Iris pigment epithelial cell (primary cell): Measurements from ENCODE around the gene ASIC1.

ENCODE experiments used
- DNase-seq: peaks from one replicate; pipeline ENCODE4 v3.0.0-alpha.2; 2011; ENCODE audit warnings: low read depth

ASIC1 gene

GRCh38 chr12:50084775-50085614, 27.6 kb downstream of the ASIC1 start, which contains the start of gene SMARCD1:
Gene SMARCD1, plus strand, starts transcription at chr12:50085342. Its CDS starts 28 bp downstream, at chr12:50085370.
- DNase-seq = peak; percentile 87

DNA sequence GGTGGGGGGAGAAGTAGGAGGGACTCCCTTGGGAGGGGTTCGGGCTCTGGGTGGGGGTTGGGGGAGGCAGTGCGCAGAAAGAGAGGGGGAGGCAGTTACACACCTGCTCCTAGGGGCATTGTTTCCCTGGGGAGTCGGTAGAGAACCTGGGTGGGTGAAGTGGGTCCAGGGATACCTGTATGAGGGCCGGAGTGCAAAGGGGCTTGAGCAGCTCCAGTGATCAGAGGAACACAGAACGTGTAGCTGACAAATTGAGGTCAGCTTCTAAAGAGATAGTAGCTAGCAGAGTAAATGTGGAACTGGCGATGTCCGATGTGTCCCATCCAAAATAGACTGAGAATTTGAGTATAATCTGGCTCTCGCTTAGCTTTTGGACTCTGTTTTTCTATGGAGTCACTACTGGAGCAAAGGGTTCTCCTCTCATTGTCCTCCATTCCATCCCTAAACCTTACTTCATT, 28.2 kb downstream of the ASIC1 start:
- no peak for DNase-seq

DNA sequence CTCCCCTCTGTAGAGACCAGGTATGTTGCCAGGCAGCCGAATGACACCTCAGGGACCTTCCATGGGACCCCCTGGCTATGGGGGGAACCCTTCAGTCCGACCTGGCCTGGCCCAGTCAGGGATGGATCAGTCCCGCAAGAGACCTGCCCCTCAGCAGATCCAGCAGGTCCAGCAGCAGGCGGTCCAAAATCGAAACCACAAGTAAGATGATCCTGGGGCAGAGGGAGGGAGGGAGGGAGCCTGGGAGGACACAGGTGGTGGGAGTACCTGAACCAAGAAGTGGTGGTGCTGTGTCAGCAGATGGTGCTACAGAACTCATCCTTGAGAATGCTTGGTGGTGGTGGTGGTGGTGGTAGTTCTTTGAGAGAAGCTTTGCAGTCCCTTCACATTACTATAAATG, 28.8 kb downstream of the ASIC1 start:
- DNase-seq = no peak

DNA sequence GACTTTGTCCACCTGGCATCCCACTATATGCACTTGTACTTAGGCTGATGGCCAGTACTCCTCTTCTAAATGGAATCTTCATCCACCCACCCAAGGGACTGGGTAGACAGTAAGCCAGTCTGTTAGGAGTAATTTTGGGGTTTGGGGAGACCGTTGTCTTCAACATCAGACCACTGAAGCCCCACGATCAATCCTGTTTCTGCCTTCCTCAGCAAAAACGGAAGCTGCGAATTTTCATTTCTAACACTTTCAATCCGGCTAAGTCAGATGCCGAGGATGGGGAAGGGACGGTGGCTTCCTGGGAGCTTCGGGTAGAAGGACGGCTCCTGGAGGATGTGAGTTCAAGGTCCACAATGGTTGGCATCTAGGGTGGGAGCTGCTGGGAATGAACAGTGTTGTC, 29.8 kb downstream of the ASIC1 start:
- DNase-seq = no peak

- DNase-seq = peak; percentile 77
These were observed 30.6 kb downstream of the ASIC1 start for GRCh38 chr12:50087995-50088394.

GRCh38 chr12:50088577-50089335, 31.4 kb downstream of the ASIC1 start:
- DNase-seq = peak; percentile 36

DNA sequence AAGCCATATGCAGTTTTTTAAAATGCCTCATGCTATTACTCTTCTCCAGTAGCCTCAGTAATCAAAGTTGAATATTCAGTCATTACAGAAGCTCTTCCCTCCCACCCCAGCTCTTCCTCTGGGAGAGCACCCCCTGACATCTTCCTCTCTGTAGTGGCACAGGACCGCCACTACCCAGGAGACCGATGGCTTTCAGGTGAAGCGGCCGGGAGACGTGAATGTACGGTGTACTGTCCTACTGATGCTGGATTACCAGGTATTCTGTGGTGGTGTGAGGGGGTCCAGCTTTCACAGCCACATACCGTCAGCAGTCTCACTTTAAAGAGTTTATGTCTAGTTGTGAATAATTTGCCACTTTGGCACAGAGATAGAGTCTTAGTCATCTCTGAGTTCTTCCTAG, 32.3 kb downstream of the ASIC1 start:
- no peak for DNase-seq

- no peak for DNase-seq
These were observed 33.0 kb downstream of the ASIC1 start for GRCh38 chr12:50090391-50090790.

- no peak for DNase-seq
These were observed 40.6 kb downstream of the ASIC1 start for GRCh38 chr12:50097952-50098351.

GRCh38 chr12:50099302-50100008, 42.1 kb downstream of the ASIC1 start:
- DNase-seq = peak; percentile 33

GRCh38 chr12:50100561-50100960, 43.2 kb downstream of the ASIC1 start:
- no peak for DNase-seq

GRCh38 chr12:50101663-50102062, 44.3 kb downstream of the ASIC1 start:
- DNase-seq = peak; percentile 56

GRCh38 chr12:50102131-50102531, 44.7 kb downstream of the ASIC1 start:
- no peak for DNase-seq

DNA sequence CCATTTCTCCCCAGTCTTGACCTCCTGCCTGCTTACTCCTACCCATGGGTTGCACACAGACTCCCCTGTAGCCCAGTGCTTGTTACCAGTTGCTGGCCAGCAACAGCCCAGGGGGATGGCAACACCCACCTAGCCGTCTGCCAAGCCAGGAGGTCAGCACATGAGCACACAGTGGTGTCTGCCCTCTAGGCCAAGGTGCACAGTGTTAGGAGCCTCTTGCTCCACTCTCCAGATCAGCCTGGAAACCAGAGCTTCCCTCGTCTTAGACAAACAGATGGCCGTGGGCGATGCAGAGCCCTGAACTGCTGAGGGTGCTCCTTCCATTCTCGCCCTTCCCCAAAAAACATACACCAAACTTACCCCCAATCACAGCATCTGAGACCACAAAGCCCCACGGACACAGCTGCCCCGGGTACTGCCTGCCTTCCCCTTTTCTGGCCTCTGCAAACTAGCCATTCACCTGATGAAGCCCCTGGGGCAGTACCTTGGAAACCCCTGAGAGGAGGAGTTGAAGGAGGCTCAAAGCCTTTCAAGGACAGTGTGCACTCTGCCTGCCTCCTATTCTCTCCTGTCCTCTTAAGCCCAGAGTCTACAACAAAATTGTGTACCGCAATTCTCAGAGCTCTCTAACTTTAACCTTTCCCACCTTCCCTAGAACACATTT, 45.4 kb downstream of the ASIC1 start:
- DNase-seq = no peak

GRCh38 chr12:50103351-50103750, 46.0 kb downstream of the ASIC1 start:
- no peak for DNase-seq

GRCh38 chr12:50103767-50104321, 46.4 kb downstream of the ASIC1 start, which contains the start of gene GPD1:
Gene GPD1, plus strand, starts transcription at chr12:50104008. Its CDS starts 43 bp downstream, at chr12:50104051.
- DNase-seq = peak; percentile 52

DNA sequence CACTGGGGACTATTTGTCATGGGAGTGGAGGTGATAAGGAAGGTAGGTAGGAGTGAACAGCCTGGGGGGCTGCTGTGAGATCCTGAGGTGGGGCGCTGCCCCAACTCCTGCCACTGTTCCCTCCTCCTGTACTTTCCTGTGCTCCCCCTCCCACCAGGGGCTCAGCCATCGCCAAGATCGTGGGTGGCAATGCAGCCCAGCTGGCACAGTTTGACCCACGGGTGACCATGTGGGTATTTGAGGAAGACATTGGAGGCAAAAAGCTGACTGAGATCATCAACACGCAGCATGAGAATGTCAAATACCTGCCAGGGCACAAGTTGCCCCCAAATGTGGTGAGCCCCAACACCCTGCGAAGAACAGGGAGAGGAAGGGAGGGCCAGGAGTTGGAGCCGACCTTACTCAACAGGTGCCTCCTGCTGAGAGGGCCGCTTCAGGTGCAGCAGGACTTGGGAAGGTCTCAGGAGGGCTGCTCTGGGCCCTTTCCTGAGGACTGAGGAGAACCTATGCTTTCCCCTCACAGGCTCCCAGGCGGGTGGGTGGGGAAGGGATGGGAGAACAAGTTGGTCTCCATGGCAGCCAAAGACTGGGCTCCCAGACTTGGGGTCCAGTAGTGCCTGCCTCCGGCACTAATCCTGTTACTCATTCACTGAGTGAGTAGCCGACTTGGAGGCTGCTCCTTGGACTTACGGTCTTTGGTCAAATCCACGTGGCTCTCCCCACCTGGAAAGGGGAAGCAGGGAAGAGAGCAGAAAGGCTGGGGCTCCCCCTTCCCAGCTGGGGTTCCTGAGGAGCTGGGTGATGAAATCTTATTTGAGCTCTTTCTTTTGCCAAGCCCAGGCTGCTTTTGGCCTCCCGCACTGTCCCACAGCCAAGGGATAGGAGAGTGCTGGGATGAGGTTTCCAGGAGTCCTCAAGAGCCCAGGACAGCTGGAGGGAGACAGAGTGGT, 47.3 kb downstream of the ASIC1 start:
- no peak for DNase-seq

- DNase-seq = no peak
These were observed 48.6 kb downstream of the ASIC1 start for GRCh38 chr12:50105913-50106450.

DNA sequence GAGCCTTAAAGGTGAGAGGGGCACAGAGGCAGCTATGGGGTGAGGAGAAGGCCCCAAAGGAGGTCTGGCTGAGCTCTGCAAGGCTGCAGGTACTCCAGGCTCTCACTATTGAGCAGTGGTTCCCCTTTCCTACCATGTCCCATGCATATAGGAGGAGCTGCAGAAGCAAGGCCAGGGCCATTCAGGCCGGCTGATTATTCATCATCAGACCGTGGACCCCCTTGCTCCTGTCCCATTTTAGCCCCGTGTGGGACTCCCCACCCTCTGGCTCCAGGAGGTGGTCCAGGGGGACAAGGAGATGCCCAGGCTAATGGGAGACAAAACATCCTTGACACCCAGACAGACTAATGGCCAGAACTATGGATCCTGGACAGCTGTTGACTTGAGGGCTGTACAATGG, 49.5 kb downstream of the ASIC1 start:
- no peak for DNase-seq
